Fibroblast of lung (primary cell): ENCODE data around the gene KIF25. TPM values are rescaled to one million over a fixed set of nuclear protein-coding genes. Genes with fewer than 3 reads are reported as not detected.

ENCODE experiments used
- DNase-seq, 2 donors: peaks; one replicate each; pipeline versions ENCODE4 v3.0.0 to v3.0.0-alpha.2; 2010; ENCODE audit warnings: low read depth in 2 of 2
- H2AFZ ChIP-seq: 2 replicates; pipeline ENCODE4 v1.5.1; 2012; ENCODE audit warnings: low read length, control low read depth, inconsistent platforms
- H3K27ac ChIP-seq: 2 replicates; pipeline ENCODE4 v1.5.1; 2011; ENCODE audit warnings: low read length, control low read depth; ENCODE audit not compliant: insufficient read depth
- H3K27me3 ChIP-seq: 2 replicates; pipeline ENCODE4 v1.5.1; 2011; ENCODE audit warnings: mild to moderate bottlenecking, low read length; ENCODE audit not compliant: control insufficient read depth, insufficient read depth
- H3K36me3 ChIP-seq: 2 replicates; pipeline ENCODE4 v1.5.1; 2011; ENCODE audit warnings: low read length; ENCODE audit not compliant: control insufficient read depth, insufficient read depth
- H3K4me1 ChIP-seq: 2 replicates; pipeline ENCODE4 v1.5.1; 2011; ENCODE audit warnings: low read length; ENCODE audit not compliant: control insufficient read depth, insufficient read depth; ENCODE audit errors: extremely low read depth
- H3K4me2 ChIP-seq: 2 replicates; pipeline ENCODE4 v1.5.1; 2011; ENCODE audit warnings: low read length, control low read depth; ENCODE audit not compliant: insufficient read depth; ENCODE audit errors: extremely low read depth
- H3K4me3 ChIP-seq, 4 experiments: fragments of 200-600 bp in 1 of 4; sonication (generic) in 1 of 4; replicated peaks in 1 of 4; 2 replicates each; pipeline ENCODE4 v1.5.1; 2011 to 2016; ENCODE audit warnings: low read length in 4 of 4, low read depth in 3 of 4, mild to moderate bottlenecking in 3 of 4, control low read depth in 2 of 4, inconsistent platforms in 1 of 4, mixed read lengths in 1 of 4; ENCODE audit not compliant: insufficient read depth in 1 of 4; ENCODE audit errors: control extremely low read depth in 1 of 4
- H3K79me2 ChIP-seq: 2 replicates; pipeline ENCODE4 v1.5.1; 2012; ENCODE audit warnings: mild to moderate bottlenecking, low read length, inconsistent platforms; ENCODE audit not compliant: control insufficient read depth, insufficient read depth
- H3K9ac ChIP-seq: 2 replicates; pipeline ENCODE4 v1.5.1; 2011; ENCODE audit warnings: mild to moderate bottlenecking, low read length, control low read depth; ENCODE audit not compliant: insufficient read depth
- H3K9me3 ChIP-seq: 2 replicates; pipeline ENCODE4 v1.5.1; 2012; ENCODE audit warnings: low read depth, low read length; ENCODE audit not compliant: control insufficient read depth, insufficient read depth
- H4K20me1 ChIP-seq: 2 replicates; pipeline ENCODE4 v1.5.1; 2011; ENCODE audit warnings: low read length; ENCODE audit not compliant: control insufficient read depth, insufficient read depth; ENCODE audit errors: extremely low read depth
- CTCF ChIP-seq, 2 donors: IDR thresholded peaks in 1 of 2; conservative IDR thresholded peaks in 1 of 2; 1 replicate in 1 of 2; 2 replicates in 1 of 2; pipeline ENCODE4 v1.5.1; 2011 to 2012; ENCODE audit warnings: low read length in 2 of 2, control low read depth in 1 of 2, inconsistent platforms in 1 of 2, low read depth in 1 of 2, mild to moderate bottlenecking in 1 of 2
- EZH2 ChIP-seq: IDR thresholded peaks from 2 replicates; pipeline ENCODE4 v1.5.1; 2012; ENCODE audit warnings: low read length, control low read depth, mild to moderate bottlenecking; ENCODE audit errors: missing control alignments
- polyA plus RNA-seq, 2 donors: library from polyadenylated mRNA; depleted of rRNA in 1 of 2; stranded (reverse) in 1 of 2; unstranded in 1 of 2; fragments of >200 nt; gene quantifications; 2 replicates each; pipeline ENCODE4 v1.2.1, GENCODE V29; 2011 to 2012; ENCODE audit warnings: missing spikeins in 1 of 2
- total RNA-seq: library from RNA; depleted of rRNA; stranded (reverse); fragments of >200 nt; gene quantifications from 2 replicates; pipeline ENCODE4 v1.2.1, GENCODE V29; 2014

The KIF25 gene
- total and polyA plus RNA-seq, 2 donors (not counting 1 experiment from before 2014, with no cell fraction given) = 0.33 TPM; not detected in 1

GRCh38 chr6:168022488-168023321 lies 25.2 kb downstream of the KIF25 start:
- DNase-seq = no peak
- Histone ChIP-seq H3K4me2 (no peak overlapping the region), H3K4me1 (no peaks in the 10 kb centered on the region), H3K36me3 (no peaks in the 10 kb centered on the region), H3K27ac (no peak overlapping the region), H4K20me1 (no peaks in the 10 kb centered on the region), H3K4me3 (no peak overlapping the region), H2AFZ (no peak overlapping the region), H3K79me2 (no peaks in the 10 kb centered on the region), H3K27me3 (peaks cover 4% of the 10 kb centered on the region), H3K9ac (no peak overlapping the region), H3K9me3 (no peaks in the 10 kb centered on the region)
- no peak for TF ChIP-seq EZH2
- no peak for TF ChIP-seq CTCF (conservative IDR thresholded peaks at IDR 0.05 in 1 of 2, IDR thresholded peaks at IDR 0.05 in 1 of 2; ENCODE audit: low read depth in 1 of 2, low read length in 2 of 2)

- no peak for DNase-seq
- Histone ChIP-seq H3K9me3 (no peaks in the 10 kb centered on the region), H3K27ac (no peak overlapping the region)
Measured at GRCh38 chr6:168024951-168025510, 27.6 kb downstream of the KIF25 start.

More at GRCh38 chr6:168024951-168025510, 27.6 kb downstream of the KIF25 start:
- TF ChIP-seq EZH2 (no peak), CTCF (conservative IDR thresholded peaks at IDR 0.05 in 1 of 2, IDR thresholded peaks at IDR 0.05 in 1 of 2; ENCODE audit: low read depth in 1 of 2, low read length in 2 of 2) (no peak)
- no peak overlapping the region for H3K4me3 ChIP-seq
- no peaks in the 10 kb centered on the region for H3K79me2 ChIP-seq
- H3K4me1 ChIP-seq = no peaks in the 10 kb centered on the region
- peaks cover 4% of the 10 kb centered on the region for H3K27me3 ChIP-seq
- H4K20me1 ChIP-seq = no peaks in the 10 kb centered on the region
- no peak overlapping the region for H3K9ac ChIP-seq
- no peak overlapping the region for H2AFZ ChIP-seq
- no peak overlapping the region for H3K4me2 ChIP-seq
- no peaks in the 10 kb centered on the region for H3K36me3 ChIP-seq
